ENCODE measurements around the gene POR. TPM values are rescaled to one million over a fixed set of nuclear protein-coding genes. Genes with fewer than 3 reads are reported as not detected.

The POR gene
- total and polyA plus RNA-seq, 2 of the 8 experiments (the other 6 are each of a cell fraction or from before 2014, with no cell fraction given) = 98.7 to 144 TPM

GRCh38 chr7:75994388-75995051 lies 79.6 kb downstream of the POR start, which contains the start of gene TMEM120A (continued):
- TF ChIP-seq CBX5 (IDR thresholded peaks at IDR 0.05; ENCODE audit: low read depth, low read length) (no peak), PHF8 (conservative IDR thresholded peaks at IDR 0.05; ENCODE audit: low read depth, low read length) (peak; percentile 60; the same call in 1 of the 2 replicates), RNF2 (IDR thresholded peaks at IDR 0.05; ENCODE audit: borderline replicate concordance, low read depth, low read length, missing control alignments, poor library complexity, severe bottlenecking) (no peak), KDM4A (IDR thresholded peaks at IDR 0.05; ENCODE audit: low read depth, low read length, severe bottlenecking) (no peak), MAFK (IDR thresholded peaks at IDR 0.05; ENCODE audit: low read depth, low read length) (no peak), TAF1 (IDR thresholded peaks at IDR 0.05; ENCODE audit: low read depth, low read length) (peak; percentile 77), NANOG (IDR thresholded peaks at IDR 0.05; ENCODE audit: insufficient read depth, low read depth, low read length, poor library complexity, severe bottlenecking) (no peak), BACH1 (IDR thresholded peaks at IDR 0.05; ENCODE audit: low read length) (no peak), CHD2 (IDR thresholded peaks at IDR 0.05; ENCODE audit: low read length) (peak; percentile 64), JUND (IDR thresholded peaks at IDR 0.05; ENCODE audit: low read length) (no peak), EP300 (IDR thresholded peaks at IDR 0.05; ENCODE audit: borderline replicate concordance in 1 of 2, low read depth in 2 of 2, low read length in 2 of 2) (peak in 1 of 2 experiments; percentile 60; a peak in 1 of 3 replicates), SP2 (IDR thresholded peaks at IDR 0.05; ENCODE audit: low read length) (no peak; the same call in 1 of the 2 replicates), CTBP2 (IDR thresholded peaks at IDR 0.05; ENCODE audit: borderline replicate concordance, insufficient read depth, insufficient read length, low read length) (no peak), SIX5 (IDR thresholded peaks at IDR 0.05; ENCODE audit: low read depth, low read length) (no peak), CREB1 (IDR thresholded peaks at IDR 0.05) (no peak), EZH2 (IDR thresholded peaks at IDR 0.05; ENCODE audit: low read depth, low read length, severe bottlenecking) (no peak), YY1 (IDR thresholded peaks at IDR 0.05; ENCODE audit: low read depth, low read length) (no peak), SRF (IDR thresholded peaks at IDR 0.05; ENCODE audit: low read depth, low read length) (no peak), HDAC2 (IDR thresholded peaks at IDR 0.05; ENCODE audit: borderline replicate concordance in 1 of 2, low read depth in 2 of 2, low read length in 2 of 2) (peak in 1 of 2 experiments; percentile 0; a peak in 2 of 4 replicates)
